ENCODE data around the gene SLC1A6. TPM values are rescaled to one million over a fixed set of nuclear protein-coding genes. Genes with fewer than 3 reads are reported as not detected.

Gene SLC1A6
- polyA plus RNA-seq, 1 donor from 2014 or later = 46.6 TPM

GRCh38 chr19:15010501-15011300 lies 31.0 kb upstream of the SLC1A6 start:
- Histone ChIP-seq H4K20me1 (ENCODE audit: insufficient read depth) (no peaks in the 10 kb centered on the region), H3K36me3 (ENCODE audit: insufficient read depth, low read length) (no peaks in the 10 kb centered on the region), H3K9ac (ENCODE audit: low read length) (peak overlapping the region; percentile 23), H3K4me2 (ENCODE audit: low read length) (no peak overlapping the region), H3K9me2 (ENCODE audit: insufficient read depth, low read length) (no peaks in the 10 kb centered on the region), H3K4me3 (ENCODE audit: low read length) (peak overlapping the region; percentile 65), H3K9me3 (ENCODE audit: low read length) (no peaks in the 10 kb centered on the region), H3K79me2 (replicated peaks; ENCODE audit: insufficient read depth, low read length) (no peaks in the 10 kb centered on the region), H3F3A (ENCODE audit: insufficient read depth, low read length, poor library complexity, severe bottlenecking) (no peaks in the 10 kb centered on the region), H3K27ac (ENCODE audit: low read length) (no peak overlapping the region), H2AFZ (ENCODE audit: low read depth, low read length) (peak overlapping the region; percentile 8), H3K27me3 (ENCODE audit: insufficient read depth, low read depth, low read length) (peaks cover 28% of the 10 kb centered on the region)
- TF ChIP-seq EZH2 (IDR thresholded peaks at IDR 0.05; ENCODE audit: borderline replicate concordance, insufficient read depth, low read length, poor library complexity, severe bottlenecking) (no peak), MXI1 (conservative IDR thresholded peaks at IDR 0.05; ENCODE audit: poor library complexity, severe bottlenecking) (peak; percentile 19)
- TF ChIP-seq, protein P1, sequence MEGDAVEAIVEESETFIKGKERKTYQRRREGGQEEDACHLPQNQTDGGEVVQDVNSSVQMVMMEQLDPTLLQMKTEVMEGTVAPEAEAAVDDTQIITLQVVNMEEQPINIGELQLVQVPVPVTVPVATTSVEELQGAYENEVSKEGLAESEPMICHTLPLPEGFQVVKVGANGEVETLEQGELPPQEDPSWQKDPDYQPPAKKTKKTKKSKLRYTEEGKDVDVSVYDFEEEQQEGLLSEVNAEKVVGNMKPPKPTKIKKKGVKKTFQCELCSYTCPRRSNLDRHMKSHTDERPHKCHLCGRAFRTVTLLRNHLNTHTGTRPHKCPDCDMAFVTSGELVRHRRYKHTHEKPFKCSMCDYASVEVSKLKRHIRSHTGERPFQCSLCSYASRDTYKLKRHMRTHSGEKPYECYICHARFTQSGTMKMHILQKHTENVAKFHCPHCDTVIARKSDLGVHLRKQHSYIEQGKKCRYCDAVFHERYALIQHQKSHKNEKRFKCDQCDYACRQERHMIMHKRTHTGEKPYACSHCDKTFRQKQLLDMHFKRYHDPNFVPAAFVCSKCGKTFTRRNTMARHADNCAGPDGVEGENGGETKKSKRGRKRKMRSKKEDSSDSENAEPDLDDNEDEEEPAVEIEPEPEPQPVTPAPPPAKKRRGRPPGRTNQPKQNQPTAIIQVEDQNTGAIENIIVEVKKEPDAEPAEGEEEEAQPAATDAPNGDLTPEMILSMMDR (IDR thresholded peaks at IDR 0.05; ENCODE audit: poor library complexity, severe bottlenecking) = peak; percentile 38

DNA sequence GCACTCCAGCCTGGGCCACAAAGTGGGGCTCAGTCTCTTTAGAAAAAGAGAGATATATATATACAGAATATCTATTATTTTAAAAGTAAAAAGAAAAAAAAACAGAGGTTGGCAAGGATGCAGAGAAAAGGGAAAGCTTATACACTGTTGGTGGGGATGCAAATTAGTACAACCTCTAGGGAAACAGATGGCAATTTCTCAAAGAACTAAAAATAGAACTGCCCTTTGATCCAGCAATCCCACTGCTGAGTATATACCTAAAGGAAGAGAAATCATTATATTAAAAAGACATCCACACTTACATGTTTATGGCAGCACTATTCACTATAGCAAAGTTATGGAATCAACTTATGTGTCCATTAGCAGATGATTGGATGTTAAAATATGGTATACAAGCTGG lies 28.6 kb upstream of the SLC1A6 start:
- Histone ChIP-seq H3K27me3 (ENCODE audit: insufficient read depth, low read depth, low read length) (peaks cover 12% of the 10 kb centered on the region), H3K9me3 (ENCODE audit: low read length) (no peaks in the 10 kb centered on the region)

More for the DNA sequence above, 28.6 kb upstream of the SLC1A6 start:
- Histone ChIP-seq H3K9me2 (ENCODE audit: insufficient read depth, low read length) (no peaks in the 10 kb centered on the region), H3K79me2 (replicated peaks; ENCODE audit: insufficient read depth, low read length) (no peaks in the 10 kb centered on the region), H3K9ac (ENCODE audit: low read length) (no peak overlapping the region), H3F3A (ENCODE audit: insufficient read depth, low read length, poor library complexity, severe bottlenecking) (no peaks in the 10 kb centered on the region), H3K4me2 (ENCODE audit: low read length) (no peak overlapping the region), H3K27ac (ENCODE audit: low read length) (no peak overlapping the region), H3K36me3 (ENCODE audit: insufficient read depth, low read length) (no peaks in the 10 kb centered on the region), H3K4me3 (ENCODE audit: low read length) (no peak overlapping the region), H2AFZ (ENCODE audit: low read depth, low read length) (no peak overlapping the region), H4K20me1 (ENCODE audit: insufficient read depth) (no peaks in the 10 kb centered on the region)
- TF ChIP-seq RAD21 (conservative IDR thresholded peaks at IDR 0.05) = no peak
- no peak for TF ChIP-seq TAF1 (IDR thresholded peaks at IDR 0.05; ENCODE audit: low read depth)
- TF ChIP-seq REST (IDR thresholded peaks at IDR 0.05; ENCODE audit: borderline replicate concordance) = no peak
- TF ChIP-seq POLR2AphosphoS5 (IDR thresholded peaks at IDR 0.05) = no peak
- TF ChIP-seq SMC3 (conservative IDR thresholded peaks at IDR 0.05; ENCODE audit: poor library complexity) = no peak
- no peak for TF ChIP-seq EZH2 (IDR thresholded peaks at IDR 0.05; ENCODE audit: borderline replicate concordance, insufficient read depth, low read length, poor library complexity, severe bottlenecking)
- TF ChIP-seq, protein P1 (IDR thresholded peaks at IDR 0.05; ENCODE audit: poor library complexity, severe bottlenecking) = no peak

All from neural cell (in vitro differentiated cells).